Endothelial cell of umbilical vein (primary cell): Measurements from ENCODE around the gene NR3C1. TPM values are rescaled to one million over a fixed set of nuclear protein-coding genes. Genes with fewer than 3 reads are reported as not detected.

Experiments used
- BruUV-seq: library from RNA; stranded (reverse); fragments of 400-500 nt; replicated peaks from 2 replicates; lab custom pipeline; 2021; lab: Mats Ljungman, UMichigan
- CTCF ChIA-PET: fragments of 300-600, 350-600 bp; sonication (Branson Sonifier 250); formaldehyde crosslinking; loops from one replicate; lab custom pipeline; 2021; ENCODE audit warnings: antibody characterized with exemption, inconsistent platforms; lab: Charles Lee
- POLR2A ChIA-PET: fragments of 300-600, 350-600 bp; sonication (Branson Sonifier 250); formaldehyde crosslinking; loops from one replicate; lab custom pipeline; 2021; ENCODE audit warnings: antibody characterized with exemption, inconsistent platforms; lab: Charles Lee
- DNase-seq: peaks from one replicate; pipeline ENCODE4 v3.0.0-alpha.2; 2011; ENCODE audit warnings: low read depth, low spot score
- FAIRE-seq: peaks from 2 replicates; lab custom pipeline; 2011; peaks lifted over from hg19 to GRCh38; lab: Jason Lieb, UNC
- H2AFZ ChIP-seq: 2 replicates; pipeline ENCODE4 v1.6.0; 2012; ENCODE audit warnings: low read depth, low read length, control low read depth, inconsistent platforms
- H3K27ac ChIP-seq: 2 replicates; pipeline ENCODE4 v1.5.1; 2011; ENCODE audit warnings: low read depth, mild to moderate bottlenecking, control low read depth, low read length, moderate library complexity; ENCODE audit not compliant: insufficient read depth
- H3K27me3 ChIP-seq, 2 experiments: 2 replicates each; pipeline versions ENCODE4 v1.6.0 to v1.6.1; 2011; ENCODE audit warnings: low read length in 2 of 2, mixed read lengths in 1 of 2; ENCODE audit not compliant: control insufficient read depth in 2 of 2, insufficient read depth in 2 of 2
- H3K36me3 ChIP-seq, 2 experiments: 2 replicates in 1 of 2; 3 replicates in 1 of 2; pipeline ENCODE4 v1.5.1; 2011; ENCODE audit warnings: low read length in 2 of 2, mild to moderate bottlenecking in 1 of 2, moderate library complexity in 1 of 2; ENCODE audit not compliant: control insufficient read depth in 2 of 2, insufficient read depth in 2 of 2; ENCODE audit errors: extremely low read depth in 1 of 2
- H3K4me1 ChIP-seq: 3 replicates; pipeline ENCODE4 v1.5.1; 2011; ENCODE audit warnings: mild to moderate bottlenecking, low read length; ENCODE audit not compliant: control insufficient read depth, insufficient read depth; ENCODE audit errors: extremely low read depth
- H3K4me2 ChIP-seq: 2 replicates; pipeline ENCODE4 v1.6.1; 2011; ENCODE audit warnings: low read length, control low read depth, mixed read lengths; ENCODE audit not compliant: insufficient read depth
- H3K4me3 ChIP-seq, 3 experiments: fragments of 200-600 bp in 1 of 3; sonication (generic), shearing (Covaris generic) in 1 of 3; replicated peaks in 1 of 3; 2 replicates each; pipeline ENCODE4 v1.5.1; 2011 to 2016; ENCODE audit warnings: control low read depth in 3 of 3, low read length in 3 of 3, mild to moderate bottlenecking in 2 of 3, inconsistent platforms in 1 of 3, low read depth in 1 of 3, moderate library complexity in 1 of 3; ENCODE audit not compliant: insufficient read depth in 1 of 3
- H3K79me2 ChIP-seq: 2 replicates; pipeline ENCODE4 v1.6.0; 2012; ENCODE audit warnings: low read length, inconsistent platforms; ENCODE audit not compliant: control insufficient read depth, insufficient read depth
- H3K9ac ChIP-seq: replicated peaks from 2 replicates; pipeline ENCODE3; 2011; ENCODE audit warnings: low read length, control low read depth; ENCODE audit not compliant: insufficient read depth; ENCODE audit errors: extremely low read depth
- H3K9me1 ChIP-seq: replicated peaks from 3 replicates; pipeline ENCODE4 v1.6.0; 2011; ENCODE audit warnings: mild to moderate bottlenecking, low read length; ENCODE audit not compliant: control insufficient read depth, insufficient read depth; ENCODE audit errors: extremely low read depth
- H3K9me3 ChIP-seq: replicated peaks from 2 replicates; pipeline ENCODE4 v1.5.1; 2012; ENCODE audit warnings: low read length, inconsistent platforms; ENCODE audit not compliant: control insufficient read depth, insufficient read depth
- H4K20me1 ChIP-seq: replicated peaks from 2 replicates; pipeline ENCODE3; 2011; ENCODE audit warnings: mild to moderate bottlenecking, low read length; ENCODE audit not compliant: control insufficient read depth, insufficient read depth; ENCODE audit errors: extremely low read depth
- CTCF ChIP-seq, 2 donors: IDR thresholded peaks; 1 replicate in 1 of 2; 2 replicates in 1 of 2; pipeline ENCODE4 v1.5.1; 2011; ENCODE audit warnings: low read length in 2 of 2, mild to moderate bottlenecking in 2 of 2, moderate library complexity in 2 of 2, control low read depth in 1 of 2, inconsistent platforms in 1 of 2, low read depth in 1 of 2; ENCODE audit not compliant: insufficient read depth in 1 of 2; ENCODE audit errors: extremely low read depth in 1 of 2
- EZH2 ChIP-seq: IDR thresholded peaks from 2 replicates; pipeline ENCODE4 v1.6.1; 2012; ENCODE audit warnings: borderline replicate concordance, low read depth, mild to moderate bottlenecking, moderate library complexity, low read length, inconsistent platforms; ENCODE audit not compliant: severe bottlenecking
- FOS ChIP-seq: IDR thresholded peaks from 2 replicates; pipeline ENCODE4 v1.6.1; 2011; ENCODE audit warnings: mild to moderate bottlenecking, low read length, moderate library complexity, borderline replicate concordance; ENCODE audit not compliant: insufficient read depth
- GATA2 ChIP-seq: IDR thresholded peaks from 2 replicates; pipeline ENCODE4 v1.7.0; 2011; ENCODE audit warnings: low read depth, mild to moderate bottlenecking, moderate library complexity, mixed read lengths, low read length; ENCODE audit not compliant: insufficient read length, insufficient read depth
- JUN ChIP-seq: IDR thresholded peaks from 2 replicates; pipeline ENCODE4 v1.6.1; 2011; ENCODE audit warnings: borderline replicate concordance, low read depth; ENCODE audit not compliant: insufficient read length, insufficient read depth
- MAX ChIP-seq: IDR thresholded peaks from 2 replicates; pipeline ENCODE4 v1.6.1; 2011; ENCODE audit not compliant: insufficient read depth, insufficient read length
- MYC ChIP-seq: IDR thresholded peaks from one replicate; pipeline ENCODE4 v1.6.1; 2011; ENCODE audit warnings: mild to moderate bottlenecking, low read depth, low read length
- POLR2A ChIP-seq: IDR thresholded peaks from 2 replicates; pipeline ENCODE4 v1.6.1; 2012; ENCODE audit warnings: low read depth, mild to moderate bottlenecking, control low read depth, low read length
- POLR2AphosphoS5 ChIP-seq: IDR thresholded peaks from 2 replicates; pipeline ENCODE4 v1.6.1; 2012; ENCODE audit warnings: low read depth, mild to moderate bottlenecking, control low read depth, low read length, moderate library complexity; ENCODE audit not compliant: insufficient read depth
- dilution Hi-C: fragments of 300-500 bp; cut with MboI; formaldehyde crosslinking; loops from one replicate; pipeline ENCODE4 v1.15.0; 2019; ENCODE audit warnings: low sequenced_read_pairs; ENCODE audit not compliant: extremely low pct_ligation_motif_present
- intact Hi-C: fragments of 100-400 bp; cut with micrococcal nuclease; formaldehyde crosslinking; loops from one replicate; pipeline ENCODE4 v1.10.0; 2022
- polyA plus RNA-seq, 4 experiments: library from polyadenylated mRNA; depleted of rRNA in 3 of 4; stranded (reverse) in 3 of 4; unstranded in 1 of 4; fragments of >200 nt; gene quantifications; 2 replicates each; pipeline versions ENCODE4 v1.2.1 to v1.2.3, GENCODE V29; 2011 to 2012; ENCODE audit warnings: missing spikeins in 1 of 4
- total RNA-seq: library from RNA; stranded (reverse); gene quantifications from 2 replicates; pipeline ENCODE4 v1.2.3, GENCODE V29; 2021

Gene NR3C1
- total and polyA plus RNA-seq, 2 donors (not counting 3 experiments of a cell fraction or from before 2014, with no cell fraction given) = 4.1 to 17.0 TPM

- no peak for FAIRE-seq
These were observed 128.5 kb downstream of the NR3C1 start for GRCh38 chr5:143274952-143275351.

More at GRCh38 chr5:143274952-143275351, 128.5 kb downstream of the NR3C1 start:
- H3K4me1 ChIP-seq = no peaks in the 10 kb centered on the region
- intact Hi-C loops = no loop called here
- no peaks in the 10 kb centered on the region for H3K9me3 ChIP-seq
- no peaks in the 10 kb centered on the region for H3K27me3 ChIP-seq
- ChIA-PET CTCF (no interaction called here), POLR2A (no interaction called here)
- DNase-seq = no peak
- BruUV-seq = no TSS peak
- dilution Hi-C loops = no loop called here
- TF ChIP-seq FOS (no peak), GATA2 (no peak), CTCF (IDR thresholded peaks at IDR 0.05; ENCODE audit: extremely low read depth in 1 of 2, insufficient read depth in 1 of 2, low read depth in 1 of 2, low read length in 2 of 2) (no peak), JUN (no peak), EZH2 (no peak), POLR2AphosphoS5 (no peak), MYC (no peak), MAX (no peak), POLR2A (no peak)
- H3K9ac ChIP-seq = no peak overlapping the region
- no peak overlapping the region for H3K4me3 ChIP-seq
- no peaks in the 10 kb centered on the region for H3K9me1 ChIP-seq
- H3K36me3 ChIP-seq = no peaks in the 10 kb centered on the region
- no peak overlapping the region for H2AFZ ChIP-seq
- no peak overlapping the region for H3K27ac ChIP-seq
- no peaks in the 10 kb centered on the region for H4K20me1 ChIP-seq
- H3K4me2 ChIP-seq = no peak overlapping the region
- no peaks in the 10 kb centered on the region for H3K79me2 ChIP-seq
